Stimulated activated CD8-positive, alpha-beta memory T cell treated with anti-CD3 and anti-CD28 coated beads, Interleukin-12 subunit alpha, Interleukin-12 subunit beta, amount 100 ng/mL, for 24 hours (primary cell): ENCODE results near the gene PLEKHG3.

Experiments
- DNase-seq: peaks from one replicate; pipeline ENCODE4 v3.0.0-alpha.2; 2020; ENCODE audit errors: extremely low read depth

PLEKHG3 gene

DNA sequence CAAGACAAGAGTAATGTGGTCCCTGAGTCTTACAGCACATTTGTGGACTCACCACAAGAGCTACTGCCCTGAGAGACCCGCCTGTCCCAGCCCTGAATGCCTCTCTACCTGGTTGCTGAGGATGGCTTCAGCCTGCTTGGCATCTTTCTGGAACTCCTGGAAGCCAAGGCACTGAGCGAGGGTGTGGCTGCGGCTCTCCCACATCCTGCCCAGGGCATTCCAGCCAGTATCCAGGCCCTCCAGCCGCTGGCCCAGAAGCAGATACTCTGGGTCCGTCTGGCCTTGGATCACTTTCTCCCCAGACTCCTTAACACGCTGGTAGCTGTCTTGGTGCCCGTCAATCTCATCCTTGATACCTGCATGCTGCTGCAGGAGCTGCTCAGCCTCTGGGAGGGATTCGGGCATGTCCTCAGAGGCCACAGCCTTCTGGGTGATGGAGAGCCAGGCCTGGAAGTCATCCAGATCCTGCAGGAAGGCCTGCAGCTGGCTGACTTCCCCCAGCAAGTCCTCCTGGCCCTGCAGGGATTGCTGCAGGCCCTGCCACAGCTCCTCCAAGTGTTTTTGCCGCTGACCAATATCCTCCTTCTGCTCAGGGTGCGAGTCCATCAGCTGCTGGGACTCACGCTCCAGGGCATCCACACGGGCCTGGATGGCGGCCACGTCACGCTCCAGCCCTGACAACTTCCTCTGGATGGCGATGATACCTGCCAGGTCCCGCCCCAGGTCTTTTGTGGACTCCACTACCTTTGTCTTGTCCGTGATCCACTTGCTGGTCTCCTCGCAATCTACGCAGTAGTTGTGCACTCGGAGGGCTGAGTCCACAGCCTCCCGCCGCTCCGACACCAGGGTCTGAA, 82.3 kb downstream of the PLEKHG3 start:
- DNase-seq: no peak

DNA sequence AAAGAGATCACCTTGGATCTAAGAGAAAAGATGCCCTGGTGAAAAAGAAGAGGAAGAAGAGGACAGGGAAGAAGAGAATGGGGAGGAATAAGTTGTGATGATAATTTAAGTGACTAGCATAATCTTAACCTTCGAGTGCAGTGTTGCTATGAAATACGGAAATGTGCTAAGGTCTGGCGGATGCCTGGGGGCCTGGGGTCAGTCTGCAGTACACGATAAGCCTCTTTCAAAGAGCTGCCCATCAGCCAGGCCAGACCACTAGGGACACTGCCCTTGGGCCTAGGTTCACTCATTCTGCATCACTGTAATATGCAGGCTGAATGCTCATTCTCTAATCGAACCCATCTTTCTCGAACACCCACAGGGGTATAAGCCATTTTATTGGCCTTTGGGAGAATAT, 83.4 kb downstream of the PLEKHG3 start:
- no peak for DNase-seq

DNA sequence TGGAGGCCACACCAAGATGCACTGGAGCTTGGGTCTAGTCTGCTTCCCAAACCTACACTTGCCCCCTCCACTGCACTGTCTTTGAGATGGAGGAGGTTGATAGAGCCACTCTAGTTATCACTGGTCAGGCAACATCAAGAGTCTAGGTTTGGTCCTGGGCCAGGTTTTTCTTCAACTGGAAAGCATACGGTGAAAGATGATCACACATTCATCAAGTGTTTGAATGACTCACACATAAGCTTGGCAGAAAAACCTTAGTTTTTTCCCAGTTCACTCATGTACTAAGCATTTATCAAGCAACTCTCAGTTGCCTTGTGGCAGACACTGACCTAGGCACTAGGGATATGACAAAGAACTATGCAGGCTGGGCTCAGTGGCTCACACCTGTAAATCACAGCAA, 84.5 kb downstream of the PLEKHG3 start:
- no peak for DNase-seq

DNA sequence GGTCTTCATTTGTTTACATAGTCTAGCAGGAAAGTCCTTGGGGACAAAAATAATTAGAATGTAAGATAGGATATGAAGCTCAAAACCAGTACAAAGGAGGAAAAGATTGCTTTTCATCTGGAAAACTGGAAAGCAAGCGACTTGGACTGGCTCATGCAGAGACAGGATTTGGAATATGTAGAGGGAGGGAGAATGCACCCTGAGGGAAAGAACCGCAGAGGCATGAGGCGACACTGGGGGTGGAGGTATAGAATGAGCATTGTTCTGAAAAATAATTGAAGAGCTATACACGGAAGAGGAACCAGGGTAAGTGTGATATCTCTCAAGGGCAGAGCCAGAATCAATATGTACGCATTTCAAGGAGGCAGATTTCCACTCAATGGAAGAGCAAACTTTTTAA, 85.5 kb downstream of the PLEKHG3 start:
- DNase-seq: no peak

DNA sequence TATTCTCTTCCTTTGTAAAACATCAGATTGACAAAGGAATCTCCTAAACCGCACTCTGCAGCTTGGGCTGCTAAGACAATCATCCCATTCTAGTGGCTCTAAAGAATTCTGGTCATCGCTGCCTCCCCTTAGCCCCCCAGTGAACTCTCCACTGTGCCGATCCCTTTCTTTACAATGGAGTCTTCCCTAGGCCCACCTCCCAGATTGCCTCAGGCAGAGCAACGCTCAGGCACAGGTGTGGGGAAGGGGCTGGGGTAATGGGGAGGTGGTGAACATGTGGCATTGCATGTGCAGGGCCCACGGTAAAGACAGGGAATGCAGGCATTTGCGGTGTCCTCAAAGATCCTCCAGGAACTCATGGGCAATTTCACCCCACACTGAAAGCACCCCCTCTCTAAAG, 86.3 kb downstream of the PLEKHG3 start:
- no peak for DNase-seq

DNA sequence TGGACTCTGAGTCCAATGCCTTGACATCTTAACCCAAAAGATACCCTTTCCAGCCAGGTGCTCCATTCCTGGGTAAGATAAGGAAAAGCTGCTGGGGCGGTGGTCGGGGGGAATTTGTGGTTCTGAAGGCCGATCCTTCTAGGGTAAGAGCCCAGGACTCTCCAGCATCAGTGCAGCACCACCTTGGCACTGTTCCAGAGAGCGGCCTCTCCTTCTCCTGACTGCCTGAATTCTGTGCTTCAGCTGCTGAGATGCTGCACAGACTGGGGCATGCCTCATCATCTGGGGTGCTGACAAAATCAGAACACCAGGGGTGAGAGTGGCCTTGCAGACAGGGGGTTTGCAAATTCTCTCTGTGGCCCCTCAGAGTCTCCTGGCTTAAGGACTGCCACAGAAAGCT, 88.0 kb downstream of the PLEKHG3 start:
- DNase-seq: no peak

DNA sequence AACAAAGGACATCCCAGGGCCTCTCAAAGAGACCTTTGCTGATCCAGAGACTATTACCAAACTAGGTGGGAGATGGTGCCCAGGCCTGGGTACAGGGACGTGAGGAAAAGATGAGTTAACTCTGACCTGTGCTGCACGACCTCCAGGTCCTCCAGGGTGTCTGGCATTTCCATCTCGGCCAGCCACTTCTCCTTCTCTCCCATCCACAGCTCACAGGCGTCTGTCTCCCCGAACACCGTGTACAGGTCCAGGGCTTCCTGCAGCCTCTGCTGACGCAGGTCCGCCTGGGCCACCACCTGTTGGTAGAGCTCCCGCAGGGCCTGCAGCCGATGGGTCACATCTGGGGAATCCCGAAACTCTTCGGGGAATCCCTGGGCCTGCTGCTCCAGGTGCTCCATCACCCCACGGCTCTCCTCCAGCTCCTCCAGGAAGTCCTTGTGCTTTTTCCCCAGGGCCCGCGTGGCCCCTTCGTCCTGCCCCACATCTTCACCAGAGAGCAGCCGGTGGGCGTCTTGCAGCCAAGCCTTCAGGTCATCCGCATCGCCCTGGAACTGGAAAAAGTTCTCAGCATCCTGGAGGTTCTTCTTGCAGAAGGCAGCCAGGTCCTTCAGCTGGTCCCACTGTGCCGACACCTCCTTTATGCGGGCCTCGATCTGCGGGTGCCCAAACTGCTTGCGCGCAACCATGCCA, 88.8 kb downstream of the PLEKHG3 start:
- DNase-seq: no peak

DNA sequence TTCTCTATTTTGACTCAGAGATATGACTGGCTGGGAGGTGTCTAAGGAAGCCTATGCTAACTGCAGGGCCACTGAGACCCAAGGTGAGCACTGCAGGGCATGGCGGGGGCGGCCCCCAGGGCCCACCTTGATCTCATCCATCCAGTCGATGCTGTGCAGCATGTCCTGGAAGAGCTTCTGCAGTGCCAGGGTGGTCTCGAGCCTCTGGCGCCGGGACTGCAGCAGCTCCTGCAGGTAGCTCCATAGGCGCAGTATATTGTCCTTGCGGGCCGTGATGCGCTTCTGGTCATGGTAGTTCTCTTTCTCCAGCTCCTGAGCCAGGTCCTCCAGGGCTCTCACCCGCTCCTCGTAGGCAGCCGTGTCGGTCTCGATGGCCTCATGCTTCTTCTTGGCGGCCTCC, 91.0 kb downstream of the PLEKHG3 start:
- DNase-seq: no peak

DNA sequence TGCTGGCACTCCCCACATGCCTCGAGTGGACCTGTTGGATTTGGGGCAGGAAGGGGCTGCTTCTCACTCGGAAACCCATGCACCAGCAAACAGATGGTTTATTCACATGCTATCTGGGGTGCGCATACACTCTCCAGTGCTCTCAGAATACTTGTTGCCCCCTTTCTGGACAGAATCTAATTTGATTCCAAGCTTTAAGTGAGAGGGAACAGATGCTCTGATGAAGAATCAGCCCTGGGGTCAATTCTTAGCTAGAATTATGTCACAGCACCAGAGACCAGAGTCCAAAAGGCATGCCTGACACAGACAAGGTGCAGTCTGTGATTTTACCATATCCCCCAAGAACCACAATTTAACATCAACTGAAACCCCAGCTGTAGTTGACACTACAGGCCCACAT, 91.7 kb downstream of the PLEKHG3 start:
- DNase-seq: no peak

DNA sequence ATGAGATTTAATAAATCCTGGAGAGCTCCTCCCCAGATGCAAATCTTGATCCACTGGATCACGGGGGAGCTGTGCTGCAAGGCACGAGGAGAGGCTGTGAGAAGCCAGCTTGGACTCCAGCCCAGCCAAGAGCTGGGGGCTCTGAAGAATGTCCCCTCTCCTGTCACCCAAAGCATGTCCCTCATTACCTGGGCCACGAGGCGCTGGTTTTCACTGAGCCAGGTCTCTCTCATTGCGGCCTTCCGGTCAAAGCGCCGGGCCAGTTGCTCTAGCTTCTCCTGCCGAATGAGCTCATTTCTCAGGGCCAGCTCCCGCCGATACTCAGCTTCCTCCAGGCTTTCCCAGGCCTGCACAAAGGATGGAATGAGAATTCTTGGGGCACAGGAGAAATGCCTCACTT, 92.1 kb downstream of the PLEKHG3 start:
- DNase-seq: no peak

DNA sequence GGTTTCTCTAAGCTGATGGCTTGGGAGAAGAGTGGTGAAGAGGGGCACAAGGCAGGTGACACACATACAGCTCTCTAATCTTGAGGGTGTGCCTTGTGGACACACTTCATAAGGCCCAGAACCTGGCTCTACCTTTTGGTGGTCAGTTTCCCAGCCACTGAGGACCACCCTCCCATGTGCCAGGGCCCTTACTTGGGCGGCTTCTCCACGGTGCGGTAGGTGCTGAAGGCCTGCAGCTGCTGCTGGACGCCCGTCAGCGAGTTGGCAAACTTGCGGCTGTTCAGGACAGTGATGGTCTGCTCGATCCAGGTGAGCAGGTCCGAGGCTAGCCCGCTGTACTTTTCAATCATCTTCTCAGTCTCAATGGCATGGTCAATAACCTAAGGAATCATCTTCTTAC, 95.3 kb downstream of the PLEKHG3 start:
- DNase-seq: no peak
